ENCODE data around the gene RIN2.

GRCh38 chr20:19777981-19778380 lies 19.9 kb downstream of the RIN2 start:
- no peak for TF ChIP-seq YY1 (IDR thresholded peaks at IDR 0.05; ENCODE audit: insufficient read depth, insufficient read length)
- no peak for TF ChIP-seq ZNF274 (IDR thresholded peaks at IDR 0.05; ENCODE audit: low read depth, low read length)
- no peak for TF ChIP-seq SUZ12 (IDR thresholded peaks at IDR 0.05; ENCODE audit: extremely low read depth, insufficient read depth, insufficient read length)
